GM11168 (cell line): ENCODE results near the gene ABCF1.
"Not testable (repeated sequence)": the region's sequence is repeated elsewhere in the genome, so short reads cannot be mapped to it uniquely, and the experiment has no call there.

Experiments
- in situ Hi-C: fragments of 300-500 bp; cut with MboI; formaldehyde crosslinking; loops from one replicate; pipeline ENCODE4 v1.12.0; 2022; ENCODE audit warnings: low sequenced_read_pairs; ENCODE audit not compliant: unreplicated experiment

ABCF1 gene

DNA sequence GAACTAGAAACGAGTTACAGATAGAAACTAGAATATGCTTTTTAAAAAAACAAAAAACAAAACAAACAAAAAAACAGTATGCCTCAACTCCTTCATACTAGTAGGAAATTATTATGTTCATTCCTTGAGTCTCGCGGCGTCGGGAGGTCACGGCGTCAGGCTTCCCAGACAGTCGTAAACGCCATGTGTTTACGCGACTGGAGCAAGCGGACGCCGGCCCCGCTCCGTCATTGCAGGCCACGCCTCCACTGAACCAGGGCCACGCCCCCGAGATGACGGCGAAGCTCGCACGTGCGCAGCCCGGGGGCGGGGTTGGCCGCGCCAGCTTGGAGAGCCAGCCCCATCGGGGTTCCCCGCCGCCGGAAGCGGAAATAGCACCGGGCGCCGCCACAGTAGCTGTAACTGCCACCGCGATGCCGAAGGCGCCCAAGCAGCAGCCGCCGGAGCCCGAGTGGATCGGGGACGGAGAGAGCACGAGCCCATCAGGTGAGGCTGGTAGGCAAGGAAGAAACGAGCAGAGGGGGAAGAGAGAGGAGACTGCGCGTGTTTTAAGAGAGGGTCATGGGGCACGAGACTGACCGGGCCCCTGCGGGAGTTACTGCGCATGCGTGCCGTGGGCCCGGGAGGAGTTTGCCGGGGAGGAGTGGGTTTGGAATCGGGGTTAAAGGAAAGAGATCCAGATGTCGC is at the start of gene ABCF1:
TSS of gene ABCF1 (plus strand) at position 368 of the 687 bp plus-strand sequence. CDS start at position 414, 46 bp downstream.
- in situ Hi-C loops, result no loop called here

GRCh38 chr6:30521952-30522351 is 49.3 kb upstream of the ABCF1 start:
- in situ Hi-C loops, result not testable (repeated sequence)

DNA sequence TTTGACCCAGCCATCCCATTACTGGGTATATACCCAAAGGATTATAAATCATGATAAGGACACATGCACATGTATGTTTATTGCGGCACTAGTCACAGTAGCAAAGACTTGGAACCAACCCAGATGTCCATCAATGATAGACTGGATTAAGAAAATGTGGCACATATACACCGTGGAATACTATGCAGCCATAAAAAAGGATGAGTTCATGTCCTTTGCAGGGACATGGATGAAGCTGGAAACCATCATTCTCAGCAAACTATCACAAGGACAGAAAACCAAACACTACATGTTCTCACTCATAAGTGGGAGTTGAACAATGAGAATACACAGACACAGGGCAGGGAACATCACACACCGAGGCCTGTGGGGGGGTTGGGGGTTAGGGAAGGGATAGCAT is 44.8 kb upstream of the ABCF1 start:
- in situ Hi-C loops, result not testable (repeated sequence)

DNA sequence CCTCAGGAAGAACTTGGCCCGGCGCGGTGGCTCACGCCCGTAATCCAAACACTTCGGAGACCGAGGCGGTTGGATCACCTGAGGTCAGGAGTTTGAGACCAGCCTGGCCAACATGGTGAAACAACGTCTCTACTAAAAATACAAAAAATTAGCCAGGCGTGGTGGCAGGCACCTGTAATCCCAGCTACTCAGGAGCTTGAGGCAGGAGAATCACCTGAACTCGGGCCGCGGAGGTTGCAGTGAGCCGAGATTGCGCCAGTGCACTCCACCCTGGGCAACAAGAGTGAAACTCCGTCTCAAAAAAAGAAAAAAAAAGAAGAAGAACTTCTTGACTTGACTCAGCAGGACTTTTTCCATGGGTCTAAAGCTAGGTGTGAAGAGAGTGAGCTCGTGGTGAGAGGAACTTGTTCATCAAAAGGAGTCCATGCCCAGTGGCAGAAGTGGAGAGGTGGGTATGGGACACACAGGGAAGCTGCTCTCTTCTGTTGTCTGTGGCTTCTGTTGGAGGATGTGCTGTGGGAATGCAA is 41.8 kb upstream of the ABCF1 start:
- in situ Hi-C loops, result not testable (repeated sequence)

DNA sequence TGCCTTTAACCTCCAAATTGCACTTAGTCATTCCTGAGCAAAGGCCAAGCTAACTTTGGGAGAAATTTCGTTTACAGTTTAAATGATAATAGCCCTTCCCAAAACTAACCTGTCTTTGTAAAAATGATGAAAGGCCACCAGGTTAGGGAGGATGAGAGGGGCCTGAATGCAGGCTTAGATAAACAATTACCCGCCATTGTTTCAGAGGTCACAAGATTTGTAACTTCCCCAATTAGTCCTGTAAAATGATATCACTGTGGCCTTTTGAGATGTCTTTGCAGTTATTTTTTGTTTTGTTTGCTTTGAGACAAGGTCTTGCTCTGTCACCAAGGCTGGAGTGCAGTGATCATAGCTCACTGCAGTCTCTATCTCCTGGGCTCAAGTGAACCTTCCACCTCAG is 41.2 kb upstream of the ABCF1 start:
- in situ Hi-C loops, result no loop called here

- in situ Hi-C loops, result no loop called here
Measured at GRCh38 chr6:30533460-30534294, 37.6 kb upstream of the ABCF1 start.

DNA sequence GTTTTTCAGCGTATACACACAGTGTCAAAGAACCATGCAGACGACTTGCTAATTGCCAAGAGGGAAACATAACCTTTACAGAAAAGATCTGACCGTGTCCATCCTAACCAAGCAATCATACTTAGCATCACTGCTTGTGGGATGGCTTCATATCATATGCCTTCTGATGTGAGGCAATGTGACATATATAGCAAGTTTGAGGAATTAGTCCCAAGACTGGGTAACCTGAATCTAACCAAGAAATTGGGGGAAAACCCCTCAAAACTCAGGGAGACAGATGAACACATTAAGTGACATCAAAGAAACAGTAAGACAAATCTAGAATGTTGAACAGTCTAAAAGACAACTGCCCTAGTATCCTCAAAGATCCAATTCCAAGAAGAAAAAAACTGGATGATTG is 33.3 kb upstream of the ABCF1 start:
- in situ Hi-C loops, result no loop called here

GRCh38 chr6:30541515-30542403 is 29.5 kb upstream of the ABCF1 start:
- in situ Hi-C loops, result loop anchor here (5.0 kb wide), 1 partner anchor 59 kb away; no protein-coding TSS in a partner anchor

- in situ Hi-C loops, result loop anchor here (5.0 kb wide), 1 partner anchor 60 kb away; no protein-coding TSS in a partner anchor
Measured at GRCh38 chr6:30542404-30542725, 28.9 kb upstream of the ABCF1 start.

GRCh38 chr6:30542915-30543314 is 28.3 kb upstream of the ABCF1 start:
- in situ Hi-C loops, result loop anchor here (5.0 kb wide), 1 partner anchor 61 kb away; no protein-coding TSS in a partner anchor

GRCh38 chr6:30543821-30544220 is 27.4 kb upstream of the ABCF1 start:
- in situ Hi-C loops, result loop anchor here (5.0 kb wide), 1 partner anchor 62 kb away; no protein-coding TSS in a partner anchor

DNA sequence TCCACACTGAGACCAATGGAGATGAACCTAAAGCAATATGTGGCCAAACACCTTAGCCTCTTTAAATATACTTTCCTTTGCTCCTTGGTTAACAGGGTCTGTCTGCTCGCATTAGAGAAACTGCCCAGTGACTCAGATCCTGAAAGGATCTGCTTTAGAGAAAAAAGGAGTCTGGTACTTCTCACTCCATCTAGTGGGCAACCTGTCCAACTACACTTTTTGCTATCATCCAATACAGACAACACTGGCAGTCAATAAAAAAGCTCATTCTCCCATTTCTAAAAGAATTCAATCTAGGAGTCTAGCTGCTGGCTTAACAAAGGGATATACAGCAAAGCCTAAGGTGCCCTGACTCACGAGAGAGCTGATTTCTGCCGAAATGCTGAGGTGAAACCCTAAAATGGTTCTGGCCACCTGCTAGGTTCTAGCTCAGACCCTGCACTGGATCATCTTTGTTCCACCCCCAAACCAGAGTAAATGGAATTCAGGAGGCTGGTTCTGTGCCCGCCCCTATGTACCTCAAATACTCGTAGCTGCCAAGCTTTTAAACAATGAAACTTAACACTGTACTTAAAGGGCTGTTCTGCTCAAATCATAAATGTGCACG is 26.5 kb upstream of the ABCF1 start:
- in situ Hi-C loops, result loop anchor here (5.0 kb wide), 1 partner anchor 62 kb away; no protein-coding TSS in a partner anchor

DNA sequence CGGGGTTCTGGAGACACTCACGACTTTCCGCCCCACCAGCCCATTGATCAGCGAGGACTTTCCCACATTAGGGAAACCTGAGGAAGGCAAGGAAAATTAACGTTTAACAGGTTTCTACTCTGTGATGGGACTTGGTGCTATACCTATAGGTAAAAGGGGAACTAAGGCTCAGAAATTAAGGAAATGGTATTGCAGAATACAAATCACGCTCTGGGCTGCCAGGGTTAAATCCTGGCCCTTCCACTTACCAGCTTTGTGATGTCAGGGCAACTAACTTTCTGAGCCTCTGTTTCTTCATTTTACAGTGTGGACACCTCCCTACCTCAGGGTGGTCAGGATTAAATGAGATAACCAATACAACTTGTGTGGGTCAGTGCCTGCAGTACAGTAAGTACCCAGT is 23.8 kb upstream of the ABCF1 start:
- in situ Hi-C loops, result no loop called here

DNA sequence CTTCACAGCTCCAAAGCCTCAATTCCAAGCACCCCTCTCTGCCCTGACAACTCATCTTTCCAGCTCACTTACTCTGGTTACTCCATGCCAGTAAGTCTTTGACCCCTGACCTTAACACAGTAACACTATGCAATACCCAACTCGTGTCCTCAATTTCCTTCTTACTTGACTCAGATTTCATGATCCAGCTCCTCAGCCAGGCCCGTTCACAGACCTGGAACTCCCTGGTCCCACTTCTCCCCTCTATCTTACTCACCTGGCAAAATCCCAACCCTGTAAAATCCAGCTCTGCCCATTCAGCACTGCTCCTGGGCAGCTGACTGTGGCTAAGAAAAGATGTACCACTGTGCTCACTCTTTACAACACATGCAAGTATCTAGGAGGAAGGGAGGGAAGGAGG is 22.9 kb upstream of the ABCF1 start:
- in situ Hi-C loops, result no loop called here

GRCh38 chr6:30554404-30554803 is 16.8 kb upstream of the ABCF1 start:
- in situ Hi-C loops, result no loop called here

GRCh38 chr6:30554962-30555815 is 16.1 kb upstream of the ABCF1 start:
- in situ Hi-C loops, result no loop called here

GRCh38 chr6:30555816-30556065 is 15.5 kb upstream of the ABCF1 start:
- in situ Hi-C loops, result no loop called here

DNA sequence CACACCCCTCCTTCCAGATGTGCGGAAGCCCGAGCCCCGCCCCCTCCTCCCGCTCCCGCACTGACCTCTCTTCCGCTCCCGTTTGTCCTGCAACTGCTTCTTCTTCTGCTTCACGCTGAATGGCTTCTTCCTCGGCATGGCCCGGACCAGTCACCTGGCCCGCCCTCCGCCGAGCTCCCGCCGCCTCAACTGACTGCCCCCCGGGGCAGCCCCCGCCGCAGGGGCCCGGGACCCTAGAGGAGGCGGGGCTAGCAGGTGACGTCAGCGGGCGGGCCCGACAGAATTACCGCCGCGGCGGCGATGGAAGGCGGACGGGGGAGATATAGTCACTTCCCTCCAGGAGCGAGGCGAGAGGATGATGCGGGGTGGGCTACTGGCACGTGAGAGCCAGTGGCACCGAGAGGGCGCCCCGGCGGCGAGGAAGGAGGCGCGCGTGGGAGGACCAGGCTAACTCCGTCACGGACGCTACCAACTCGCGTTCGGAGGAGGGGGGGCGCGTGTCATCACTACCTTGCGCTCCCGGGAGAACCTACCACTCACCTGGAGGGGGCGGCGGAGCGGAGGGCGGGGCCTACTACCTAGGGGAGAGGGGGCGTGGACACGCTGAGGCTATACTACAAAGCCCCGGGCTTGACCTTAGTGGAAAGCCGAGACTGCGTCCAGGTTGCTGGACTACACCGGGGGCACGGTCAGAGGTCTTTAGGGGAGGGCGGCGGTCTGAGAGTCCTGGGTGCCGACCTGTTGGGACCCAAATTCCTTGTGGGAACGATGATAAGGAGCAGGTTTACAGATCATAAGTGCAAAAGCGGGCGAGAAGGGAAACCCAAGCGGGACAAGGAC is 15.0 kb upstream of the ABCF1 start, which contains the start of gene GNL1:
TSS of gene GNL1 (minus strand) at position 424 of the 840 bp plus-strand sequence. CDS start at position 138, 286 bp downstream.
- in situ Hi-C loops, result no loop called here
